Dermis microvascular lymphatic vessel endothelial cell (primary cell): ENCODE measurements around the gene GID8. TPM values are rescaled to one million over a fixed set of nuclear protein-coding genes. Genes with fewer than 3 reads are reported as not detected.

Source experiments
- DNase-seq, 2 donors: peaks; one replicate each; pipeline versions ENCODE4 v3.0.0 to v3.0.0-alpha.2; 2010; ENCODE audit warnings: low read depth in 2 of 2
- total RNA-seq: library from RNA; depleted of rRNA; stranded (reverse); fragments of >200 nt; gene quantifications from 2 replicates; pipeline ENCODE4 v1.2.1, GENCODE V29; 2014

GID8 gene
- total RNA-seq, 1 donor from 2014 or later = 34.8 TPM

DNA sequence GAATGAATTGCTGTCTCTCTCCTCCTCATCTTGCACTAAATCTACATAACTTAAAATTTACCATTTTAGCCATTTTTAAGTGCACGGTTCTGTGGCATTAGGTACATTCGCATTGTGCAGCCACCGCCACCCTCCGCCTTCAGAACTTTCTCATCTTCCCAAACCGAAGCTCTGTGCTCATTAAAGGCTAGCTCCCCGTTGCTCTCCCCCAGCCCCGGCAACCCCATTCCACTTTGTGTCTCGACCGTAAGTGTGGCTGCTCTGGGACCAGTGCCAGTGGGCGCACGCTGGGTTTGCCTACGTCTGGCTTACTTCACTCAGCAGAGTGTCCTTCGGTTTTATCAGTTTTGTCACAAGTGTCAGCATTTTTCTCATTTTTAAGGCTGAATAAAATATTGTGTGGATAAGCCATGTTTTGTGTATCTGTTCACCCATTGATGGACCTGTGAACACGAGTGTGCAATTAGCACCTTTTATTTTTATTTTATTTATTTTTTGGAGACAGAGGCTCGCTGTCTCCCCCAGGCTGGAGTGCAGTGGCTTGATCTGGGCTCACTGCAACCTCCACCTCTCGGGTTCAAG lies 31.3 kb downstream of the GID8 start:
- DNase-seq = no peak

DNA sequence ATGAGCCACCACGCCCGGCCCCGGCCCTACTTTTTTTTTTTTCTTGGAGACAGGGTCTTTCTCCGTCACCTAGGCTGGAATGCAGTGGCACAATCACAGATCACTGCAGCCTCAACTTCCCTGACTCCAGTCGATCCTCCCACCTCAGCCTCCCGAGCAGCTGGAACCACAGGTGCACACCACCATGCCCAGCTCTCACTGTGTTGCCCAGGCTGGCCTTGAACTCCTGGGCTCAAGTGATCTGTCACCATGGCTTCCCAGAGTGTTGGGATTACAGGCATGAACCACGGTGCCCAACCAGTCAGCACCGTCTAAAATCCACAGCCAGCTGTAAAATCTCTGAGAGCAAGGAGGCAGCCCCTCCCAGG lies 32.0 kb downstream of the GID8 start:
- no peak for DNase-seq

DNA sequence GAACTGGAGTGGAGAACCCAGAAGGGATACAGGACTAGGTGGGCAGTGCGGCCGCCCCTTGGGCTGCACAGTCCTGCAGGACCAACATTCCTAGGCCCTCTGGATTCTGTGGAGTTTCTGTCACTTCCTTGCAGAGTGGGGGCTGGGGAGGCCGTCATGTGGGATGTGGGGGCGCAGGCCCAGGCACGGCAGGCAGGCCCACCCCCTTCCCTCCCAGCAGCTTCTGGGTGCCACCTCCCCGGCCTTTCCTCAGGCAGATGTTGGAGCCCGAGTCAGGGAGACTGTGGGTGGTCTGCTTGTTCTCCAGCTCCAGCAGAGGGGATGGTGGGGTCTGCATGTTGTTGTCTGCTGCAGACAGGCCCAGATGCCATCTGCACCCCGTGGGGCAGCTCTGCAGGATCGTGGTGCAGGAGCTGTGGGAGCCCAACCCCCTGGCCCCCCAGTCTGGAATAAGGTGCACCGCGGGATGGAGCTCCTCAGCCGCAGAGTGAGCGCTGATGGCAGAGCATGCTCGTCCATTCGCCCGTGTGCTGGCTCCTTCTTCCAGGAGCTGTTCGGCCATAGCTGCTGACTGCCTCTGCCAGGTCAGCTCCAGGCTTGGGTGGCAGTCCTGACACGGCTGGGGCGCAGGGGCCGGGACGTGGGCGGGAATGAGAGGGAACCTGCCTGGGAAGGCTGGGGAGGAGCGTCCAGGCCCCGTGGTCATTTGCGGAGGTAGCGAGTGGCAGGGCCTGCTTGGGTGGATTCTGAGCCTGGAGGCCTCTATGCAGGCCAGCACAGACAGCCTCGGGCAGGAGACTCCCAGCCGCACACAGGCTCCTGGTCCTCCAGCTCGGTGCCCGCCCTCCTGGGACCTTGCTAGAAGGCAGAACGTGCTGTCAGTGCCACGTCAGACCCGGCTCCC lies 32.6 kb downstream of the GID8 start:
- DNase-seq = no peak

DNA sequence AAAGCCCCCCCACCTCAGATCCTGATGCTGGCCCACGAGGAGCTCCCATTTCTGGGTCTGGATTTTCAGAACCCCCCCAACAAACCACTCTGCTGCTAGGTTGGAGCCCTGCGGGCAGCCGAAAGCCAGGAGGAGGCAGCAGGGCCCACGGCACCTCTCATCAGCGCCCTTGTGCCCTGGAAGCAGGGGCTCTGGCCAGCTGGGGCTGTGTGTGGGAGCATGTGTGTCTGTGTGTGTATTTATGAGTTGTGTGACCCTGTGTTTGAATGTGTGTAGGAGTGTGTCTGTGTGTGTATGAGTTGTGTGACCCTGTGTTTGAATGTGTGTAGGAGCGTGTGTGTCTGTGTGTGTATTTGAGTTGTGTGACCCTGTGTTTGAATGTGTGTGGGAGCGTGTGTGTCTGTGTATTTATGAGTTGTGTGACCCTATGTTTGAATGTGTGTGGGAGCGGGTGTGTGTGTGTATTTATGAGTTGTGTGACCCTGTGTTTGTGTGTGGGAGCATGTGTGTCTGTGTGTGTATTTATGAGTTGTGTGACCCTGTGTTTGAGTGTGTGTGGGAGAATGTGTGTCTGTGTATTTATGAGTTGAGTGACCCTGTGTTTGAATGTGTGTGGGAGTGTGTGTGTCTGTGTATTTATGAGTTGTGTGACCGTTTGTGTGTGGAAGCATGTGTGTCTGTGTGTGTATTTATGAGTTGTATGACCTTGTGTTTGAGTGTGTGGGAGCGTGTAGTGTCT lies 33.4 kb downstream of the GID8 start:
- DNase-seq = no peak

DNA sequence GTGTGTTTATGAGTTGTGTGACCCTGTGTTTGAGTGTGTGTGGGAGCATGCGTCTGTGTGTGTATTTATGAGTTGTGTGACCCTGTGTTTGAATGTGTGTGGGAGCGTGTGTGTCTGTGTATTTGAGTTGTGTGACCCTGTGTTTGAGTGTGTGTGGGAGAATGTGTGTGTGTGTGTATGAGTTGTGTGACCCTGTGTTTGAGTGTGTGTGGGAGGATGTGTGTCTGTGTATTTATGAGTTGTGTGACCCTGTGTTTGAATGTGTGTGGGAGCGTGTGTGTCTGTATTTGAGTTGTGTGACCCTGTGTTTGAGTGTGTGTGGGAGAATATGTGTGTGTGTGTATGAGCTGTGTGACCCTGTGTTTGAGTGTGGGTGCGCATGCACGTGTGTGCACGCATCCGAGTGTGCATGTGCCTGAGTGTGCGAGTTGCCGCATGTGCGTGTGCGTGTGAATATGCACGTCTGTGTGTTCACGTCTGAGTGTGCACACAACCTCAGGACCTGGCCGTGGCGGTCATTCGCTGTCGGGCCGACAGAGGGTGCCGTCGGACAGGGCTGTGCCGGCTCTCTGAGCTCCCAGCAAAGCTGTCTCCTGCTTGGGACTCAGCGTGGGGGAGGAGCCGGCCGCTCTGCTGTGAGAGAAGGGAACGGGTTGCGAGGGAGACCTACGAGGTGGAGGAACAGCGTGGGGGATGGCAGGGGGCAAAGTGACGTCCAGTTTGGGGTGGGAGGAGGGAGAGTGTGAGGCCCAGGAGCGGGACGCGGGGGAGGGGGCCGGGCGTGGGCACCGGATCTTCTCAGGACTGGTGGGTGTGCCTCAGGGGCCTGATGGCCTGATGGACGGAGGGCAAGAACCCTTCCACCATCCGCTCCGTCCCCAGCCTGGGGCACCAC lies 34.2 kb downstream of the GID8 start:
- peak; percentile 50 to 81 for DNase-seq

DNA sequence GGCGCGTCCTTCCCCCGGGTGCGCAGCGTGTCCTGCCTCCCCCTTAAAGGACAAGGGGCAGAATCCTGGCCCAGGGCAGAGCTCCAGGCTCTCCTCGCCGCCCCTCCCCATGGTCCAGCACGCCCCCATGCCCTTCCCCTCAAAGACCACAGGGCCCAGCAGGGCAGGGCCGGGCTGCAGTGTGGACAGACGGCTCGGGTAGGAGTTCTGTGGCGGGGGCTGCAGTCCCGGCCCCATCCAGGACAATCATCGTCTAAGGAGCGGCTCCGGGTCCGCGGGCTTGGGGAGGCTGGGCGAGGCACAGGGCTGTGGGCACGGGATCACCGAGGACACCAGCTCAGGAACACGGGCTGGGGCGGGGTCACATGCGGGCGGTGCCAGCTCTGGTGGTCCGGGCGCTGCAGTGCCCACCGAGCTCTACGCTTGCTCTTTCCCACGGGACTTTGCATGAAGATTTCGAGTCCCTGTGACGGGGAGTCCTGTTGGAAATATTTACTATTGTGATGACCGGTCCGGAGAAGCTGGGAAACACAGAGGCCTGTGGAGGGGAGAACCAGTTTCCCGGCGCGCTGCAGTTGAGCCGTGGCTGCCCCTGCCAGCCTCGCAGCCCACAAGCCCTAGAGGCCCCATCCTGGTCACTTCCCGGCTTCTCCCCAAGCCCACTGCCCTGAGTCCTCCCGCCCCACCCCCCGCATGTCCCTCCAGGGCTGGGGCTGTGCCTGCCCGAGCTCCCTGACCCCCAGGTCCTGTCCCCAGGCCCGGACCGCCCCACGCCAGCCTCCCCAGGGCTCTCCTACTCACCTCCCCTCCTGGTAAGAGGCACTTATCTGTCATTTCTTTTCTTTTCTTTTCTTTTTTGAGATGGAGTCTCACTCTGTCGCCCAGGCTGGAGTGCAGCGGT lies 35.1 kb downstream of the GID8 start:
- DNase-seq = no peak

DNA sequence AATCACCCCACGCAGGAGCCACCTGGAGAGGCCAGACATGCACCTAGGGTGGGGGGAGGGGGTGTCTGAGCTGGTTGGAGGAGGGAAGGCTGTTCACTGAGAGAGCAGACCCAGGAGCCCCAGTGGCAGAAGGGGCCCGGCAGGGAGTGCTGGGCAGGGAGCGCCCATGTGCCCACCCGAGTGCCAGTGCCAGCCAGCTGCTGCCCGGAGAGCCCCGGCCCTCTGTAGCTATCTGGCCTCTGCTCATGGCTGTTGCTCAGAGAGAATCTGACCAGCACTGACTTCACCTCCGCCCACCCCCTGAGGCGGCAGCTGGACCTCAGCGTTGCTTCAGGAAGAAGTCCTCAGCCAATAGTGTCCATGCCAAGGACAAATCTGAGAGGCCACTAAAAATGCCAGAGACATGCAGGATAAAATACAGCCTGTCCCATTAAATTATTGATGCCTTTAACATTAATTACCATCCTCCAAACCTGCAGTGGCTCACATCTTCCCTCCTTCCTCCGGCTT lies 37.4 kb downstream of the GID8 start:
- DNase-seq = no peak

DNA sequence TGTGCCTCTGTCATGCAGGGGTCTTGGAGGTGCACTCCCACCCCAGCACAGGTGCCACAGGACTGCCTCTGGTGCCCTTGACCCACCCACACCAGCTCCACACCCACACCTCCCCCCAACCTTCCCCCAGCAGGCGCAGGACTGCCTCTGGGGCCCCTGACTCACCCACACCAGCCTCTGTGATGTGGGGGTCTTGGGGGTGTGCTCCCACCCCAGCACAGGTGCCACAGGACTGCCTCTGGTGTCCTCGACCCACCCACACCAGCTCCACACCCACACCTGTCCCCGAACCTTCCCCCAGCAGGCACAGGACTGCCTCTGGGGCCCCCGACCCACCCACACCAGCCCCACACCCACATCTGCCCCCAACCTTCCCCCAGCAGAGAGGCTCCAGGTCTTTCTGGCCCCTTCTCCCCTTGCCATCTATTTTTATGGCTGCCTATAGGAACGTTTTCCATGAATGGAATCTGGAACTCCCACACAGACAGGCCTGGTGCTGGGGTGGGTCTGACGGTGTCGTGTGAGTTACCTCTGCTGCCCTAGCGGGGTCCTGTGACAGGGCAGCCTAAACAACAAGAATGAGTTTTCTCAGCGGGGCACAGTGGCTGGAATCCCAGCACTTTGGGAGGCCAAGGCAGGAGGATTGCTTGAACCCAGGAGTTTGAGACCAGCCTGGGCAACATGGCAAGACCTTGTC lies 38.0 kb downstream of the GID8 start:
- no peak for DNase-seq

DNA sequence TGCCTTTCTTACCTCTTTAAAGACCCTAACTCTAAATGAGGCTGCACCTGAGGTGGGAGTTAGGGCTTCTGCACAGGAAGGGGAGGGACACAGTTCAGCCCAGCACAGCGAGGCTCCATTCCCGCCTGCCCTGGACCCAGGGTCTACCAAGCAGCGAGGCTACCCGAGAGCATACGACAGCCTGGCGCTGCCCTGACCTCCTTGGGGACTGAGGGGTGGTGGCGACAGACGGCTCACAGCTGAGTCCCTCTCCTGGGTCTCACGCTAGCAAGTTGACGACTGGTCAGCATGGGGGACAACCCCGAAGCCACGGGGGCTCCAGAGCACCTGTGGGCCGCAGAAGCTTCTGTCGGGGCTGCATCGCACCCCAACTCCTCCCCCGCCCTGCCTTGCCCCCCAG lies 38.9 kb downstream of the GID8 start:
- no peak for DNase-seq

DNA sequence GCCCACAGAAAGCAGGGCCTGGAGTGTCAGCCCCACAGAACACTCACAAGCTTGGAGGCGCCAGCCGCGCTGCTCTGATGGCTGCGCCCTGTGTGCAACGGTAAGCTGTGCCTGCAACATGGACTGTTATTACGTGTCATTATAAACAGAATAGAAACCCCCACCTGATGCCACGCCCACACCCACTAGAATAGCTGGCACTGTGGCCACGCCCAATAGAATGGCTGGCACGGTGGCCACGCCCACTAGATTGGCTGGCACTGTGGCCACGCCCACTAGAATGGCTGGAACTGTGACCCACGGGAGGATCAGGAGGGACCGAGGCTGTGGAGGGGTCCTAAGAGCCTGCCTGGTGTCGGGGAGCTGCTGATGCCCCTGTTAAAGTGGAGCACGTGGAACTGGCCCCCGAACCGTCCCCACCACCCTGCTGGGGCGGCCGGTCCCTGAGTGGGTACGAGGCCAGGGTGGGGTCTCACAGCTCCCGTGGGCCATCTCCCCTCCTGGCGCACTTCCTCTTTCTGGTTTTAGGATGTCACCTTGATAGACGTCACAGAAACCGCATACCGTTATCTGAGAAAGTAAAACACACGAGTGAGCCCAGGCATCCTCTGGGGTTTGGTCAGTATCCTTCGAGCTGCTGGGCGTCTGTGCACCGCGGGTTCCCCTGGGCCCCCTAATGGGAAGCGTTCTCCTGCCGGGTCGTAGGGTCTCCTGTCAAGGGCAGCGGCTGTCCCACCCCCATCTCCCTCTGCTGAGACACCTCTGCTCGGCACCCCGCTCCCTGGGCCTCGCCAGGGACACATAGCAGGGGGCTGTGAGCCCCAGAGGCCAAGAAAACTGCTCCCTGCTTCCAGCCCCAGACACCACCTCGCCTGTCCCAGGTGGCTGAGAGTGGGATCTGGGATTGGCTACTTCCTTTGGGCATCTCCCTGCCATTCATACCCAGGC lies 39.9 kb downstream of the GID8 start:
- DNase-seq = no peak

DNA sequence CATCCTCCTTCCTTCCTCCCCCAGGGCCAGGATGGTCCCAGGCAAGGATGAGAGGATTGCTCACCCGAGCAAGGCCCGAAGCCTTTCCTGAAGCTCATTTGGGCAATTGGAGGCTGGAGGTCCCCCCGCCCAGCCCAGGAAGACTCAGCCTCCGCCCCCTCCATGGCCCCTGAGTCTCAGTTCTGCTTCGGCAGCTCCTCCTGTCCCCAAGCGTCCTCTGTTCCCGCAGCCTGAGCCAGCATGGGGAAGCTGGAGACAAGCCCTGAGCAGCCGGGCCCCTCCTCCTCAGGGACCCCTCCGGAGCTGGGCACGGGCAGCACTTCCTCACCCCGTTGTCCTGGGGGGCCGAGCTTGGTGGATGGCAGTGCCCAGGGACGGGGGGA lies 40.6 kb downstream of the GID8 start:
- no peak for DNase-seq

DNA sequence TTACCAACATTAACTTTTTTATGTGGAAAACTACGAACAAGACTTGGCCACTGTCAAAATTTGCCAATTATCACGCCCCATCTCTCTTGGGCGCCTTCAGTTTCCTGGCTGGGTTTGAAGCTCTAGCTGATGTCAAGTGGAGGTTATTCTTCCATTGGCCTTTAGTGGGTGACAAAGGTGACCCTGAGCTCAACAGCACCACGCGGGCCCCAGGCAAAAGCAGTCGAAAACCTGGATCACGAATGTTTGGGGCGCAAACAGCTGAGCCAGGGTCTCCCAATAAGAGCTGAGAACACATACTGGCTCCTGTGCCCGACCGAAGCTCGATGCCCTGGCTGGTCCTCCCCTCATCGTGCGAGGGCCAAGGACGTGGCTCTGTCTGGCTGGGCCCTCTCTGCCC lies 41.4 kb downstream of the GID8 start:
- no peak for DNase-seq

DNA sequence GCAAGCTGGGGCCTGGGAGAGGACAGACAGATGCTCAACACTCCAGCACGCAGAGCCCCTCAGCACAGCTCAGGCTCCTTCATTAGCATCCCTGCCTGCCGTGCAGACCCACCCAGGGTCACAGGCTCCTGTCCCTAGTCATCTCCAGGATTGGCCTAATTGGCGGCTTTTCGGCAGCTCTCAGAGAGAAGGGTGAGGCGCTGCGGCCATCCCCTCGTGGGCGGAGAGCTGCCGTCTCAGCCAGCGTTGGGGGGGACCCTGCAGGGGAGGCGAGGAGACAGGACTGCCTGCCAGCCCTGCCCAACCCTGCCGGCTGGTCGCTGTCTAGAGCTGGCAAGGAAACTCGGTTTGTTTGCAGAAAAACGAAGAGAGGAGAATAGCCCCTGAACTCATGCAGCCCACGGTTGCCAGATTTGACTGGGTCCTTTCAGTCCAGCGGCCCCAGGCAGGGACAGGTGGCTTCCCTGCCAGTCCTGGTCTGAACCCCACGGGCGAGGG lies 42.0 kb downstream of the GID8 start:
- no peak for DNase-seq

DNA sequence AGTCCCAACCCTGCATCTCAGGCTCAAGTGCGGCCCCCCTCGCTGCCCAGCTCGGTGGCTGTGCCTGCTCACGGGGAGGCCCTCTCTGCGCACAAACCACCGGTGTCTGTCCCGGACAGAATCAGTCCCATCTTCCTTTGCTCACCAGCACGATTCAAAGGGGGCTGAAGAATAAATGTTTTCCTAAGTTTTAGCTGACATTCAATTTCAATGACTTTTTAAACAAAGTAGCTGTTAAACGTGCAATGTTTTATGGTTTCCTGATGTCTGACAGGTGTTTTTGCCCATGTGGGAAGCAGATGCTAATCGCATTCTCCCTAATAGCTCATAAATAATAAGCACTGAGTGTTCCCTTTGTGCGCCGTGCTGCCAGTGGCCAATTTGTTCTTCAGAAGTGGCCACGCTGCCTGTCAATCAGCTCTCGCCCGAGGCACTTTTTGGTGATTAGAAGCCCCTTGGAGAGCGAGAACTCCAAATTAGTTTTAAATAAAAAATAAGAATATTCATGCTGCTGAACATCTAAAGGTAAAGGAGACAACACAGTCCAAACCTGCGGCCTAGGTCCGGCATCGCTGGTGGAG lies 42.5 kb downstream of the GID8 start:
- no peak for DNase-seq

DNA sequence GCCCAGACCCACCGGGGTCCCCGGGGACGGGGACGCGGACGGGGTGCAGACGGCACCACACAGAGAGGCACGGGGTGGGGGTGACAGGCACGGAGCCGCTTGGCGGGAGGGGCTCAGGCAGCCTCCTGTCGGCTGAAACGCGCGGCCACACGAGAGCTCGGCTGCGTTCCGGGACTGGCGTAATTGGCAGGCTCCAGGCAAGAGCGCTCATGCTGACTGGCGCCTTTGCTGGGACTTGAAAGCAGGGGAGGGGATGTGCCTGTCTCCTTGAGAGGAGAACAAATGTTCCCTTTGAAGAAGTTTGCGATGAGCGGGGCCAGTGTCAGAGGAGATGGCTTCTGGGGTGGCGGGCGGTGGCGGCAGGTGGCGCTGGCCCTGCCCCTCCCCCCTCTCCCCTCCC lies 43.0 kb downstream of the GID8 start:
- no peak for DNase-seq

DNA sequence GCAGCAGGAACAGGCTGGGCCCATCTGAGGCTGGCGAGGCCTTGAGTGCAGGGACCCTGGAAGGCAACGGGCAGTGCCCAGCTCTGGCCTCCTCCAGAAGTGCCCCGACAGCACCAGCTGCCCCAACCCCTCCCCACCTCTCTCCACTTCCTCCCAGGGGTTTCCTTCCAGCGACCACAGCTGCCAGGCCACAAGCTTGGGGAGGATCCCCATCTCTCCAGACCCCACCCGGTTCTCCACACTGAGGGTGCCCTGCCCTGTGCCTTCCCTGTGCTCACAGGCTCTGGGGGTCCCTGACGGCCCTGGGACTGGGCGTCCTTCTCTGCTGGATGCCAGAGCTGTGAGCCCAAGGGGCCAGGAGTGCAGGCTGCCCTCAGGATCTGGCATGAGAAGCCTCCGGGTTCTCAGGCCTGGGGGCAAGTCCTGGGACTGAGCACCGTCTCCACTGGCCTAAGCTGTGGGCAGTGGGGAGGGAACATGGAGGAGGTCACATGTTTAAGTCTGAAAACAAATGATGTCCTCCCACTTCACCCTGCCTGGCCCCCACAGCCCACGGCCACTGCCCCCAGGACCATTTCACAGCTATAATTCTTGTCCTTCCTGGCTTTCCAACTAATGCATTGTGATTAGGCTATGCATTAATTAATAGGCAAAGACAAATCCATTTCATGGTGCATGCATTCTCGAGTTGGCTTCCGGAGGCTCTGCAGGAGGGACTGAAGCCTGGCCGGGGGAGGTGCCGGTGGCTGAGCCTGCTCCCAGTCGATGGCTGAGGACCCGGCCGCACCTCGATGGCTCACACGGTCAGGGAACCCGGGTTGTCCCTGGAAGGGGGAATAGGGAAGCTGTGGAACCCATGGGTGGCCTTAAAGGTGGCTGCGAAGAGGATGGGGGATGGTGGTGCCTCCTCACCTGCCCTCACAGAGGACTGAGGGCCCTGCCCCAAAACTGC lies 44.5 kb downstream of the GID8 start:
- DNase-seq = no peak

DNA sequence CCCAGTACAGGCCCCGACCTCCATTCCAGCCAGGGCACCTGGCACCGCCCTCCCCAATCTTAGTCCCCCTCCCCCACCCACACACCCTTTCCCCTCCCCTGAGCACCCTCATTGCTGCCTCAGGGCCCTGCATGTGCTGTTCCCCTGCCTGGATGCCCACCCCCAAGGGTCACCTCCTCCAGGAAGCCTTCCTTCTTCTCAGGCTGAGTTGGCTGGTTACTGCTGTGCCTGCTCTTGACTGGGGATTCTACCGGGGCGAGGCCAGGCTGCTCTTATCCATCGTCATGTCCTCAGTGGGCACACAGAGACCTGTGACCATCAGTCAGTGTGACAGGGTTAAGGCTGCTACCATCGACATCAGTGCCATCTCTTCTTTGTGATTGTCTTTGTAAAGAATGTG lies 45.3 kb downstream of the GID8 start:
- no peak for DNase-seq
